ENCODE results near the gene WFDC6. TPM values are rescaled to one million over a fixed set of nuclear protein-coding genes. Genes with fewer than 3 reads are reported as not detected.
"Not testable (repeated sequence)": the region's sequence is repeated elsewhere in the genome, so short reads cannot be mapped to it uniquely, and the experiment has no call there.

Gene WFDC6
- not detected for polyA plus RNA-seq (ENCODE audit: insufficient read length in 12 of 12)
- long read RNA-seq, donor 1 = 0 reads
- long read RNA-seq, donor 2 = 0 reads
- long read RNA-seq, donor 3 = 0 reads
- long read RNA-seq, donor 4 = 0 reads
- long read RNA-seq, donor 5 = 0 reads
- long read RNA-seq, donor 6 = 0 reads
- long read RNA-seq, donor 7 = 0 reads
- long read RNA-seq, donor 8 = 0 reads
- long read RNA-seq, donor 9 = 0 reads
- long read RNA-seq, donor 10 = 0 reads
- long read RNA-seq, donor 11 = 0 reads

DNA sequence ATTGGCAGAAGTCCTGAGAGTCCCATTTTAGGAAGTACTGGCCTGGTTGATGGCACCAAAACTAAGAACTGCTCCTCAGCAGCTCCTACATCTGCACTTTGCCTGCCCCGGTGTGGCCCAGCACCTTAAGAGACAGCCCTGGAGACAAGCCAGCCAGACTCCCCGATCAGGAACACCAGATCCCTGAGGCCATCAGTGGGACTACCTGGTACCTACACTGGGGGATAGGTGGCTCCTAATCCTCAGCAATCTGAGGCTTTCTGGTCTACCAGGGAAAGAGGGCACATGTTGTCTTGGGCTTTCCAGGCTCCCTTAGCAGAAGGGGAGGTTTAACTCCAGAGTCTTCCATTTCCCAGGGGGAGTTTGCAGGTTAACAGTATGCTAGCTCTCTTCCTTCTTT is at the start of gene WFDC6:
Gene WFDC6 (minus strand): TSS at position 101 of the 400 bp plus-strand sequence. CDS start 75 bp downstream, at position 26.
- DNase-seq = no peak

DNA sequence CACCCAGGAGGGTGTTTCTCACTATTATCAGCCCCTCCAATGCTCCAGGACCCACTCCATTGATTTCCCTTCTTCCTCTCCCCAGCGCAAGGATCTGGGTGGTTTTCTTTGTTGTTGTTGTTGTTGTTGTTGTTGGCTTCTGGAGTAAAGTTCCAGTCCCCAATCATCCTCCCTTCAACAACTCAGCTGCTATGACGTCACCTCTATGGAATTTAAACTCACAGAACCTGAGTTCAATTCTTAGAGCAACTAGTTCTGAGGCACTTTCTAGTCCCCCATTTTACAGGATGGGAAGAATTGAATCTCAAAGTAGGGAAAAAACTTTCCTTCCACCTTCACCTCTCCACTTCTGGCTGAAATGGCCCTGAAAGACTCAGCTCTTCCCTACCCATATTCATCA is 49.5 kb upstream of the WFDC6 start:
- DNase-seq = no peak

DNA sequence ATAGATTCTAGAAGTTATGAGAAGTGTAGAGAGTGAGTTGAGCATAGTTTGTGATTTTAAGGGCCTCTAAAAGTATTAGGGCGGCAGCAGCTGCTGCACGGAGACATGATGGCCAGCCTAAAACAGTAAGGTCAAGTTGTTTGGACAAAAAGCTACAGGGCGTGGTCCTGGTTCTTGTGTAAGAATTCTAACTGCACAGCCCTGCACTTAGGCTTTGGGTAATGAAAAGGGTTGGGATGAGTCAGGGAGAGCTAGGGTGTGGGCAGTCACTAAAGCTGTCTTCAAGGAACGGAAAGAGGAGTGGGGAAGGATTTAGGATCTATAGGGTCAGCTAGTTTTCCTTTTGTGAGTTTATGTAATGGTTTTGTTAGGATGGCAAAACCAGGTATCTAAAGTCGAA is 46.7 kb upstream of the WFDC6 start:
- not testable (repeated sequence) for DNase-seq

DNA sequence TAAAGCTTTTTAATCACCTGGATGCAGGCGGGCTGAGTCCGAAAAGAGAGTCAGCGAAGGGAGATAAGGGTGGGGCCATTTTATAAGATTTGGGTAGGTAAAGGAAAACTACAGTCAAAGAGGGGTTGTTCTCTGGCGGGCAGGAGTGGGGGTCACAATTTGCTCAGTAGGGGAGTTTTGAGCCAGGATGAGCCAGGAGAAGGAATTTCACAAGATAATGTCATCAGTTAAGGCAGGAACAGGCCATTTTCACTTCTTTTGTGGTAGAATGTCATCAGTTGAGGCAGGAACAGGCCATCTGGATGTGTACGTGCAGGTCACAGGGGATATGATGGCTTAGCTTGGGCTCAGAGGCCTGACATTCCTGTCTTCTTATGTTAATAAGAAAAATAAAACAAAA is 45.0 kb upstream of the WFDC6 start:
- DNase-seq = not testable (repeated sequence)

DNA sequence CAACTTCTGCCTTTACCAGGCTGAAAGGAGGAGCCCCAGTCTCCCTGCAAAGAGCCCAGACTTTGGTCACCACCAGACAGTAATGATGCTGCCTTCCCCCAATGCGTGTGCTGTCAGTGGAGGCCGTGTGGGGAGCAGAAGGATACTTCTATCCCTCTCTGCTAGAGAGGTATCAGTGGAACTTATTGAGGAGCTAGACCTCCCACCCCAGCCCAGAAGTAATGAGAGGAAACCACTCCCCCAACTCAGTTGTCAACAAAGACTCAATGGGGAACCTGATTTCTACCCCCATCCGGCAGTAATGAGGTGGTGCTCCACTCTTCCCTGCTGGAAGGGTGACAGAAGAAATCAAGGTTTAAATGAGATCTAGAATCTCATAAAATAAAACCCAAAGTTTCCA is 44.2 kb upstream of the WFDC6 start:
- DNase-seq = no peak

DNA sequence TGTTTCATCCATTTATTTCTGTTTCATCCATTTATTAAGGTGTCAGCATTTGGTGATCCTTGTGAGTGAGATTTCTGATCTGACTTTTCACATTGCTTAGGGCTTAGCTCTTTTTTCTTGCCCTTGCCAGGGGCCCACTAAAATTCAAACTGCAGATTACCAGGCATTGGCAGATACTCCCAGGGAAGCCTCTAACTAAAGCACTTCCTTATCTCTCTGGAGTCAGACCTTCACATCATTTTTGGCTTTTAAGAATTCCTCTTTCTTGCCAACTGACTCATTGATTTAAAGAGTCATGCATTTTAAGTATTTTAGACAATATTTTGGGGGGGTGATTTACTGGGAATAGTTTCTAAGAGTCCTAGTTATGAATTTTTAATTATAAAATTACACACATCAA is 42.4 kb upstream of the WFDC6 start:
- no peak for DNase-seq

DNA sequence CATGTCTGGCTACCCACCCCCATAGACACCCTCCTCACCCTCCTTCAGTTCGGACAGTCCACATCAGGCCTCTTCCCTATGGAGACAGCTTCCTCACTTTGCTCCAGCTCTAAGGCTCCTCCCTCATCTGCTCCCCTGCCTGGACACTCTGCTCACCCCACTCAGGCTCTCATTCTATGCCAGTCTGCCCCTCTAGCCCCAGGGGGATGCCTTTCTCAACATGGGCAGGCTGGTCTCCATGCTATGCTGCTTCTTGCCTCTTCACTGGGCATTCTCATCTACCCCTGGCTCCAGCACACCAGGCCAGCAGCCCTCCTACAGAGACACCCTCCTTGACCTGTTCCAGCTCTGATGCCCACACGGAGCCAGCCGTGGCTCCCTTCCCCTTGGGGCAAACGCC is 39.9 kb upstream of the WFDC6 start, which contains the start of gene WFDC8:
Gene WFDC8 (minus strand): TSS at position 101 of the 400 bp plus-strand sequence. CDS start 37 bp downstream, at position 64.
- DNase-seq = no peak

DNA sequence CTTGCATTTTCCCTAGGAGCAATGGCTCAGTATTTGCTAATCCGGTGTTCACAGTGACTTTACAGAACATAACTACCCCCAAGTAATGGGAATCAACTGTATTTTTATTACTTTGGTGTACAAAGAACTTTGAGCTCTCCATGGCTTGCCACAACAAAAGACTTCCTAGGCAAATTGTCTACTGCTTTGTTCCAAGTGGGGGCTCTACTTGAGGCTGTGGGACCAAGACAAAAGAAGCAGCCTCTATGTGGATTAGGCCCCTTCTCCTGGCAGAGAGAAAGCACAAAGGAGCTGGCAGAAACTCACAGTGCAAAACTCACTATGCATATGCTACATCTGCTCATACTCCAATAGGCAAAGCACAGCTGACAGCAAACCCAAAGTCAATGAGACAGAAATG is 38.9 kb upstream of the WFDC6 start:
- no peak for DNase-seq

DNA sequence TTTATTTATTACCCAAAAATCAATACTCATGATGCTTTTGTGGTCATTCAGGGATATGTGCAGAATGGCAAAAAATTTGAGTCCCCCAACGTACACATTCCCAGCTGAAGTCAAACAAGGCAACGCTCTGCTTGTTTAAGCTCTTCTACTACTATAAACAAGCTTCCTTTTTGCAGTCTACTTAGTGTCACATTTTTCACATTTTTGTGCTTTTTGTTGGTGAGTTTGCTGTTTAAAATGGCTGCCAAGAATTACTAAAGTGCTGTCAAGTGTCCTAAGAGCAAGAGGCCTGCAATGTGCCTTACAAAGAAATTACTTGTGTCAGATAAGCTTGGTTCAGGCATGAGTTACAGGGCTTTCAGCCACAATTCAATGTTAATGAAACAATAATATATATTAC is 37.7 kb upstream of the WFDC6 start:
- no peak for DNase-seq

DNA sequence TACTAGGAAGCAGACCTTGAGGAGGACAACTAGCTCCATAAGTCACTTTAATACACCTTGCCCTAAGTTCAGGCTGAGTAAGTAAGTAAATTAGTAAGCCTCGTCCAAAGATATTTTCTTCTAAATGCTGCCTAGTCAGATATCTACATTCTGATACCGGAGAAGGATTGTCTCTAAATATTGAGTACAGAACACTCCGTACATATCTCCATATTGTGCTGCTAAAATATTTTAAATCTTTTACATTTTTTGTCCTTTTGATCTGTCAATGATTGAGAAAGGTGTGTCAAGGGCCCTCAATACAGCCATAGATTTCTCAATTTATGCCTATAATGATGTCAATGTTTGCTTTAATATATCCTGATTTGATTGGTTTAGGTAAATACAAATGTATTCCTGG is 36.6 kb upstream of the WFDC6 start:
- no peak for DNase-seq

DNA sequence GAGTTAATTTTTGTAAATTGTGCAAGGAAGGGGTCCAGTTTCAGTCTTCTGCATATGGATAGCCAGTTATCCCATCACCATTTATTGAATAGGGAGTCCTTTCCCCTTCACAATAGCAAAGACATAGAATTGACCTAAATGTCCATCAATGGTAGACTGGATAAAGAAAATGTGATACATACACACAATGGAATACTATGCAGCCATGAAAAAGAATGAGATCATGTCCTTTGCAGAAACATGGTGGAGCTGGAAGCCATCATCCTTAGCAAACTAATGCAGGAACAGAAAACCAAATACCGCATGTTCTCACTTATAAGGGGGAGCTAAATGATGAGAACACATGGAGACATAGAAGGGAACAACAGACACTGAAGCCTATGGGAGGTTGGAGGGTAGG is 30.4 kb upstream of the WFDC6 start:
- not testable (repeated sequence) for DNase-seq

DNA sequence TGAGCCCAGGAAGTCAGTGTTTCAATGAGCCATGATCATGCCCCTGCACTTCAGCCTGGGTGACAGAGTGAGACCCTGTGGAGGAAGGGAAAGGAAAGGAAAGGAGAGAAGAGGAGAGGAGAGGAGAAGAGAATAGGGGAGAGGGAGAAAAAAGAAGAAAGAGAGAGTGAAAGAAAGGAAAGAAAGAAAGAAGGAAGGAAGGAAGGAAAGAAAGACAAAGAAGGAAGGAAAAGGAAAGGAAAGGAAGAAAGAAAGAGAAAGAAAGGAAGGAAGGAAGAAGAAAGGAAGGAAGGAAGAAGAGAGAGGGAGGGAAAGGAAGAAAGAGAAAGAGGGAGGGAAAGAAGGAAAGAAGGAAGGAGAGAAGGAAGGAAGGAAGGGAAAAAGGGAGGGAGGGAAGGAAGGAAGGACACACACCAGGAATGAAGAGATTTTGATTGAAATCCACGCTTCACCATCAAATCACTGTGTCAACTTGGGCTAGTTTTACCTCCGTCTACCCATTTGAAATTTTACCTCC is 25.5 kb upstream of the WFDC6 start:
- no peak for DNase-seq

DNA sequence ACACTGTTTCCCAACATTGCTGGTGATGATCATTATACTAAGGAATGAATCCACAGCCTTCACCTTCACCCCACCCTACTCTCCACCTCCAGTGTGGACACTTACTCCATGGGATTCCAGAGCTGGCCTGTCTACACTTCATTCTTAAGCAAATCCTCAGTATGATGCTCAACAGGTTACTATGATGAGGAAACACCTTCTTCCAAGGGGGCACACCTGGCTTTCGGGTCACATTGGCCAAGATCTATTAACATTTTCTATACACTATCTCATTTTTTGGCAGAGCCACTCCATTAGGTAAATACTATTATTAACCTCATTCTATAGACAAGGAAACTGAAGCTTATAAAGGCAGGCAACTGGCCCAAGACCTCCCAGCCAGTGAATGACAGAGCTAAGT is 15.9 kb upstream of the WFDC6 start:
- DNase-seq = no peak

DNA sequence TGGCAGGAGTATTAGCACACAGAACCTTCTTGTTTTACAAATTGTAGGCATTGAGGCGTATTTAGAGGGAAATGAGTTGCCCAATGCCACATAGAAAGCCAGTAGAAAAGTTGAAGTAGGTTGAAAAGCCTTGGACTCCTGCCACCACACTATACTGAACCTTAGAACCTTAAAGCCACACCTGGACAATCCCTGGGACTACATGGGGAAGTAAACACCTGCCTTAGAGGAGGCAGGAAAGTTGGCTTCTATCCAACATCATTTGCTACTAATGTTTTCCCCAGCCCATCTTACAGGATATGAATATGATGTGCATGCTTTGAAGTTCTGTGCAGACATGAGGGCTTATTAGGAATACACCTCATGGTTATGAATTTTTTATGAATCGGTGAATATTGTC is 13.2 kb upstream of the WFDC6 start:
- DNase-seq = no peak

DNA sequence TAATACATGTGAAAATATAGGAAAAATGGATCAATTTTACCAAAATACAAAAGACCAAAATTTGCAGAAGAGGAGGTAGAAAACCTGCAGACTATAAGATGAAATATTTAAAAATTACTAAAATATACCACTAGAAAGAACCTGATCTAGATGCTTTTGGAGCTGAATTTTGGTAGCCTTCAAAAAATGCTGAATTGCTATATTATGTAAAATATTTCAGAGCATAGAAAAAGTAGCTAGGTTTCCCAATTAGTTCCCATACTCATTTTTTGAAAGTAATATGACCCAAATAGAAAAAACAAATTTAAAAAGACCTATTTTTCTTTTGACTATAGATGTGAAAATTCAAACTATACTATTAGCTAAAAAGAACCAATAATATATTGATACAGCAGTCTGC is 11.5 kb upstream of the WFDC6 start:
- DNase-seq = no peak

DNA sequence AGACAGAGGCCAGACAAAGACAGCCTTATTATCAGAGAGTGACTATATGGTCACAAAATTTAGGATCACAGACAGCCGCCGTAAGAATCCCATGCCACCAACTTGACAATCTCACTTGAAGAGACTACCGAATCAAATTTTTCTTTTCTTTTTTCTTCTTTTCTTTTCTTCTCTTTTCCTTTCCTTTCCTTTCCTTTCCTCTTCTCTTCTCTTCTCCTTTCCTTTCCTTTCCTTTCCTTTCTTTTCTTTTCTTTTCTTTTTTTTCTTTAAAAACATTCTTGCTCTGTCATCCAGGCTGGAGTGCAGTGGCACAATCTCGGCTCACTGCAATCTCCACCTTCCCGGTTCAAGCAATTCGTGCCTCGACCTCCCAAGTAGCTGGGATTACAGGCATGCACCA is 9.1 kb upstream of the WFDC6 start:
- DNase-seq = no peak

DNA sequence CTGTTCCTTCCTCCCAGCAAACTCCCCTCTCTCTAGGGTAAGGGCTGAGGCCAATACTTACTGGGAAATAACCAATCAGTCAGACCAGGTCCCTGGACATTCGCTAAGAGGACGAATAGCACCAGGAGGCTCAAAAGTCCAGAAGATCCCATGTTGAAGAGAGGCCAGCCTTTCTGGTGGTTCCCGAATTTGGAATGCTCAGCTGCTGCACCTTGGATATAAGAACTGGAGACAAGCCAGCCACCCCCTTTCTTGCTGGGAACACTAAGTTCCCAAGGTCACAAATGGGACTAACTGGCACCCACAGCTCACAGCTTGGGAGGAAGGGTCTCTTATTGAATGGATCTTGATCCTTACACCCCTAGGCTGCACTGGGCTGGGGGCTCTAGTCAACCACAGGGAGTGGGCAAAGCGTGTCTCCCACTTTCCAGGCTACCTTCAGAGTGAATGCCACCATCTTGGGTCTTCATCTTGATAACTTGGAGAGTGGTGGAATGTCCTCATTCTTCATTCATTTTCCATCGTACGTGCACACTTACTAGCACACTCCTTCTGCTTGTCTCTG is 8.0 kb upstream of the WFDC6 start, which contains the start of gene EPPIN:
Gene EPPIN (minus strand): TSS at position 196 of the 565 bp plus-strand sequence. CDS start 44 bp downstream, at position 152.
- DNase-seq = no peak

DNA sequence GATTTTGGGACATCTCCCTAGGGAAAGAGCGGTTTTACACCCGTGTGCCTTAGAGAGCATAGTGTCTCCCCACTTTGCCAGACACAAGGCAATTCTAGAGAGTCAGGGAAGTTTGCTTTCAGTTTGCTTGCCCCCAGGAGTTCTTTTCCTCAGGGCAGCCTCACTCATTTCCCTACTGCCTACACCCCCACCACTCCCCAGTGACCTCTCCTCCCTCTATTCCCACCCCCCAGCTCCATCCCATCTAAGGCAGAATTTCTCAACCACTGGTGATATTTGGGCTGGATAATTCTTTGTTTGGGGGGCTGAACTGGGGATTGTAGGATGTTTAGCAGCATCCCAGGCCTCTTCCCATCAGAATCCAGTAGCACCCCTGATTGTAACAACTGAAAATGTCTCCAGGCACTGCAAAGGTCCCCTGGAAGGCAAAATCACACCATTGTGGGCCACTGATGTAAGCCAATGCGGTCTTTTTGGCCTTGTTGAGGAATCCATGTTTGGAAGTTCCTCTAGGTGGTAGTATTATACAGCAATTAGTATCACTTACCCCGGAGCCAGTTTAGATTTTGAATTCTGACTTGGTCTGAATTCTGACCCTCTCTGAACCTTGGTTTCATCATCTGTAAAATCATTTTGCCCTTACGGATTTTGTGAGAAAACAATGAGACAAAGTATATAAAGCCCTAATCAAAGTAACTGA is 6.6 kb upstream of the WFDC6 start:
- peak; percentile 9 for DNase-seq

DNA sequence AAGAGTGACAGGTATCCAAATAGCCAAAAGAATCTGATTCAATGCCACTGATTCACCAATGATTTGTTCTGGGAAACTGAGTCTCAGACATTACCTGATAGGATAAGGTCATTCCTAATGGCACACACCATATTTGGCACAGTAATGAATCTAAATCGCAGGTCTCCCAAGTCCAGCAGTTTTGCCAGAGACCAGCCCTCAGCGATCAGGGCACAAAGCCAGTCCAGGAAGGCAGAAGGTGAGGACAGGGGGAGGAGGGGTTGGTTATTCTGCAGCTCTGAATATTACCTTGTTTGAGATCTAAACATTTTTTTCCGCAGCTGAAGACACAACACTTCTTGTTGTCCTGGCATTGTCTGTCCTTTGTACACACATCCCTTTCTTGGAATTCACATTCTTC is 6.1 kb upstream of the WFDC6 start:
- DNase-seq = no peak

DNA sequence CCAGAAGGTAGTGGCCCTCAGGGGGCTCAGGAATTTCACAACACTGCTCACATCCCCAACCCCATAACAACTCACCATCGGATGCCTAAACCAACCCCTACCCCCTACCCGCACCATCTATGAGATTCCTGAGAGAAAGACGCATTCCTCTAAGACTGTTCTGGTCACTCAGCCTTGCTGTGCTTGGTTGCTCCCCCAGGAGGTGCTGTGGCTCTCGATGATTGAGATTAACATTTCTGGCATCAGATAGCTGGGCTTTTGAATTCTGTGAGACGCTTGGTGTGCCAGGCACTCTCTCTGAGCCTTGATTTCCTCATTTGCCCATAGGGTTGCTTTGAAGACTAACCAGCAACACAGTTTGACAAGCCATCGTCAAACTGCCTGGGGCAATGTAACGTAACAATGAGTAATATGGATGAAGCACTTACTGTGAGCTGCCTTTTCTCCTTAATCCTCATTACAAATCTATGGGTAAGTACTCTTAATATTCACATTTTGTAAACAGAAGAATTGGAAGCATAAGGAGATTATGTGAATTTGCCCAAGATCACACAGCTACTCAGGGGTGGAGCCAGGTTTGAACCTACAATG is 978 bp downstream of the WFDC6 start:
- no peak for DNase-seq

DNA sequence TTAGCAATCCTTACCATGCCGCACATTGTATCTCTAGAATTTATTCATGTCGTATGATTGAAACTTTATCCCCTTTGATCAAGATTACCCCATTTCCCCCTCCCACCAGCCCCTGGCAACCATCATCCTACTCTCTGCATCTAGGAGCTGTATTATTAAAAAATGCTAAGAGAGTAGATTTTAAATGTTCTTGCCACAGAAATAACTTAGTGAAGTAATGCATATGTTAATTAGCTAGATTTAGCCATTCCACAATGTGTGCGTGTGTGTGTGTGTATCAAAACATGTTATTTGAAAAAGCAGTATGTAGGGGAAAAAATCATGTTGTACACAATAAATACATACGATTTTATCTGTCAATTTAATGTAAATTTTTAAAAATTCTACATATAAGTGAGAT is 12.0 kb downstream of the WFDC6 start:
- no peak for DNase-seq

DNA sequence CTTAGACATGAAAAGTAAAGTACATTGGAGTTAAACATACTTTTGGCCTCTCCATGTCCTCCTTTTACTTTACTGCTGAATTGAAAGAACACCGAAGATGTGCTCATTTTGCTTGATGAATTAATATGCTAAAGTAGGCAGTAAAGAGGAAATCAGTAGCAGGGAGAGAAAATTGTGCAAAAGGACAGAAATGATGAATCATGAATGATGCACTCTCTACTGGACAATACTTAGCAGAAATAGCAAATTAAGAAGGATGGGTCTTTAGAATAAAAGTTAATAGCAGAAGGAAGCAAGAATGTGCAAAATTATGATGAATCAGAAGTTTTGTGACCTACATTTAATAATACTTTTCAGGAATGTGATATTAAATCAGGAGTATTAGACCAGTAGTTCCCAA is 15.5 kb downstream of the WFDC6 start:
- DNase-seq = no peak

DNA sequence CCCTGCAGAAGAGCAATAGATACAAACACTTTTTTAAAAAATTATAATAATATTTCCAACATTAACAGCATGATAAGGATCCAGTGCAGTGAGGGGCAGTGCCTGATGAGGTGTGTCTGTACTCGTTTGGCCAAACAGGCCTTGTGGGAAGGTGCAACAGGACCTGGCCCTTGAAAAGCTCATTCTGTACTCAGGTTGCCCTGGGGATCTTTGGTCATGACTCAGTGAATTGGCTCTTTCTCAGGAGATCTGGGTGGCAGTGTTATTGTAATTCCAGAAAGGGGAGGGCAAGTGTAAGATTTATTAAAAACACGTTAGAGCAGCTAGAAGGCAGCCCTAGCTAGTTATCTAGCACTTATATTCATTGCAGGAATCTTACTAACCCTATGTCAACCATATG is 21.0 kb downstream of the WFDC6 start:
- no peak for DNase-seq
